GM21825 (cell line): ENCODE measurements around the gene SKOR1.

ENCODE experiments used
- ATAC-seq: cut with Tn5 transposase; IDR thresholded peaks from one replicate; pipeline ENCODE4 v1.9.1; 2021; ENCODE audit warnings: mild to moderate bottlenecking, moderate library complexity; ENCODE audit not compliant: unreplicated experiment

SKOR1 gene

DNA sequence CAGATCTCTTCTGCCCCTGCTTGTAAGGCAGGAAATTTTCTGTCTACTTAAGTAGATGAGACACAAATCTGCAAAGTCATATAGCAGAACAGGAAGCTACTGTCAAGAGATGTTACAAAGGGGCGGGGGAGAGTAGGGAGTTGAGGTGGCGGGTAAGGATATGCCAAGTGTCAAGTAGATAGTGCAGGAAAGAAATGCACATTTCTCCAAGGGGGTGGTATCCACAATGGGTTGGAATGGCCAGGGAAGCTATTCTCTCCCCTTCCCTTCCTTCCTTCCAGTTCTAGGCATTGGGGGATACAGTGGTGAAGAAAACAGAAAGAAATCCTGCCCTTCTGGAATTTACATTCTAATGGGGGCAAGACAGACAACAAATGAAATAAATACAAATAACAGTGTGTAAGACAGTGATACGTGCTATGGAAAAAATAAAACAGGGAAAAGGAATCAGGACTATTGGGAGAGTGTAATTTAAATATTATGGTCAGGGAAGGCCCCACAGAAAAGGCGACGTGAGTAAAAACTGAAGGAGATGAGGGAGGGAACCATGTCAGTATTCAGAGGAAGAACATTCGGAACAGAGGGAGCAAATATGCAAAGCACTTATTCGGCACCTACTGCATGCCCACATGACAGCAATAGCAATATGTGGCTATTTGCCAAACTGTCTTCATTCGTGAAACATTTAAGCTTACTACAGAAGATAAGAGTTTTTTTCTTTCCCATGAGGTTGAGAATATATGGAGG is 57.4 kb downstream of the SKOR1 start:
- no peak for ATAC-seq

DNA sequence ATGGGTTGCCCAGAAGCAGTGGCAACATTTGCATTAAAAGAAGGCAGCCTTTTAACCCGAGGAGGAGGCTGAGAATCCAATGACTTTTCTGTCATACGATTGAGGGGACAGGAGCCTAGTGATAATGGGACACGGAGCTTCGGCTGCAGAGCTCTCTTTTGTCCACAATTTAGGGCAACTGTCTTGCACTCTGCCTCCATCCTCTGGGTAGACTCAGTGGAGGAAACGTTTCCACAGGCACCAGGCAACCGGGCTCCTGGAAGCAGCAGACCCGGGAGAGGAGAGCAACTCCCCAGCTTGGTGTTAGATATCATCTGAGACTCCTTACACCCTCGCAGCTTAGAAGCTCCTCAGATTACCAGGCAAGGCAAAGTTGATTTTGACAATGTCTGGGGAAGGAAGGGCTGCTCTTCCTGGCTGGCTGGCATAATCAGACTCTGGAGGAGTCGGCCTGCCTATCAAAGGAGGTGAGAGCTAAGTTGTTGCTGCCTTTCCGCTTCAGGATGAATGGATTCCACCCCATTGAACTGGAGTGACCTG is 58.0 kb downstream of the SKOR1 start:
- no peak for ATAC-seq

DNA sequence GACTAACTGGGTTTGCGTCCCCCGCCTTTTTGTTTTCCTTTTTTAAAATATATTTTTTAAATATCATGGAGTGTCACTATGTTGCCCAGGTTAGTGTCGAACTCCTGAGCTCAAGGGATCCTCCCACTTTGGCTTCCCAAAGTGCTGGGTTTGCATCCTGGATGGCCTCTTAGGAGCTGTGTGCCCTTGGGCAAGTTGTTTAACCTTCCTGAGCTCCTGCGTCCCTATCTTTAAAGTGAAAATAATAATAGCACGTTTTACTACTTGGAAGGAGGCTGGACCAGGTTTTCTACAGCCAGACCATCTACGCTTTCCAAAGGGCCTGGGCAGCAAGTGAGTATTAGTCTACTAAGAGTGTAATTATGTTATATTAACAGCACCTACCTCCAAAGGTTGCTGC is 58.7 kb downstream of the SKOR1 start:
- ATAC-seq = no peak
